ENCODE results near the gene FITM1.
"Not testable (repeated sequence)": the region's sequence is repeated elsewhere in the genome, so short reads cannot be mapped to it uniquely, and the experiment has no call there.

FITM1 gene

DNA sequence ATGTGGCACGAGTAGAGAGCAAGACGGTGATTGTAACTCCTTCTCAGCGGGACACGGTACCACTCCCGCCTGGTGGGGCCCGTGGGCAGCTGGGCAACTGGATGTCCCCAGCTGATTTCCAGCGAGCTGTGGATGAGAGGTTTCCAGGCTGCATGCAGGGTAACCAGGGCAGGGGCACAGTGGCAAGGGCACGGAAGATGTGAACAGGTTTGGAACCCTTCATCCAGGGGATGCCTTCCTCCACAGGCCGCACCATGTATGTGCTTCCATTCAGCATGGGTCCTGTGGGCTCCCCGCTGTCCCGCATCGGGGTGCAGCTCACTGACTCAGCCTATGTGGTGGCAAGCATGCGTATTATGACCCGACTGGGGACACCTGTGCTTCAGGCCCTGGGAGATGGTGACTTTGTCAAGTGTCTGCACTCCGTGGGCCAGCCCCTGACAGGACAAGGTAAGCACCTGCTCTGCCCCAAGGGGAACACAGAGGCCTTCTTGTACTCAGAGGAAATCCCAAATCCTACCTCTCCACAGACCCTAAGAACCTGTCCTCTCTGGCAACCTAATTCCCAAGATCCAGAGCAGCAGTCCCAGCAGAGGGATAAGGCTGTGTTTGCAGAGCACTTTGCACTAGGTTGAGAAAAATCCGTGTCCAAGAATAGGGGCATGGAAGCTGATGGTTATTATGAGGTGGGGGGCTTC is 32.1 kb upstream of the FITM1 start:
- DNase-seq (ENCODE audit: low spot score): no peak

GRCh38 chr14:24098927-24099813 is 31.3 kb upstream of the FITM1 start:
- no peak for DNase-seq (ENCODE audit: low spot score)

GRCh38 chr14:24100197-24100981 is 30.1 kb upstream of the FITM1 start:
- no peak for DNase-seq (ENCODE audit: low spot score)

GRCh38 chr14:24100982-24101494 is 29.4 kb upstream of the FITM1 start:
- DNase-seq (ENCODE audit: low spot score): no peak

DNA sequence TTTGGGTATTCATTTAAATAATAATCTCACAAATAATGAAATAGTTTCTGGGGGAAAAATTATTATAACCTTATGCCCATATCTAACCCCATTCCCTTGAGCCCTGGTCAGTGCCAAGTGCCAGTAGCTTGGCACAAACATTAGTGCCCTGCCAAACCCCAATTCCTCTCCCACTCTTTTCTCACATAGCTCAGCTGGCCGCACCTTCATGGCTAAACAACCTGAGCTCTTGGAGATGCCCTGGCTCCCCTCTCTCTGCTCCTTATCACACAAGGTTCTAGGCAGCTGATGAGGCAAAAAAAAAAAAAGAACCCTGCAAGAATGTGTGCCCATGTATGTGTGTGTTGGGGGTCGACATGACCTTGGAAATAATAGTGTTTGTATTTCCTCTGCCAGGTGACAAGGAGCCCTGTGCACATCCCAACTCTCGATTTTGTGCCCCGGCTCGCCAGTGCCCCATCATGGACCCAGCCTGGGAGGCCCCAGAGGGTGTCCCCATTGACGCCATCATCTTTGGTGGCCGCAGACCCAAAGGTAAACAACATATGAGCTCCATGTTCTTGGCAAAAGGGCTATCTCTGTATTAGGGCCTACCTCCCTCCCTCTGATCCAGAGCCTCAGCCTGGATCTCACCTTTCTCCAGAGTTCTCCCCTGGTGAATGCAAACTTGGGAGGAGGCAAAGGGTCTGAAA is 28.0 kb upstream of the FITM1 start:
- no peak for DNase-seq (ENCODE audit: low spot score)

- no peak for DNase-seq (ENCODE audit: low spot score)
These were observed 27.0 kb upstream of the FITM1 start for GRCh38 chr14:24103451-24103850.

- DNase-seq (ENCODE audit: low spot score): not testable (repeated sequence)
These were observed 24.7 kb upstream of the FITM1 start for GRCh38 chr14:24105609-24106239.

DNA sequence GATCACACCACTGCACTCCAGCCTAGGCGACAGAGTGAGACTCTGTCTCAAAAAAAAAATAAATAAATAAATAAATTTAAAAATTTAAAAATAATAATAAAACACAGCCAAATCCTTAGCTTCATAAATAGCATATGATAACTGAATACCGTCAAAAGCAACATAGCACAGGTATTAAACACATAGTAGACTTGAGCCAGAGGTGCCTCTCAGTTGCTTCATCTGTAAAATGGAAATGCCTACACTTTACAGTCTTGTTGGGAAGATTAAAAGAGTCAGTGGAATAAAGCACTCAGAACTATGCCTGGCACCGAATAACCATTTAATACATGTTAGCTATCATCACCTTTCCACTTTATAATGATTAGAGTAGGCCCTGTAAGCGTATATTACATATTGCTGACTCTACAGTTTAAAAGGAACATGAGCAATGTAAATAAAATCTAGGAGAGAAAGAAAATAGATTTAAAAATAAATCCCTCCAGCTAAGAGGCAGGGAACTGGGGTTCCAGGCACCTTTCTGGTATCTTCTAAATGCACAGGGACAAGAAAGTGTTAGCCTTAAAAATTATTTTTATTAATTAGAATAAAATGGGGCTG is 23.7 kb upstream of the FITM1 start:
- DNase-seq (ENCODE audit: low spot score): no peak

- DNase-seq (ENCODE audit: low spot score): no peak
These were observed 22.1 kb upstream of the FITM1 start for GRCh38 chr14:24108336-24108874.

GRCh38 chr14:24110060-24110459 is 20.4 kb upstream of the FITM1 start:
- no peak for DNase-seq (ENCODE audit: low spot score)

- no peak for DNase-seq (ENCODE audit: low spot score)
These were observed 19.9 kb upstream of the FITM1 start for GRCh38 chr14:24110523-24110922.

GRCh38 chr14:24113379-24113800 is 17.1 kb upstream of the FITM1 start:
- no peak for DNase-seq (ENCODE audit: low spot score)

DNA sequence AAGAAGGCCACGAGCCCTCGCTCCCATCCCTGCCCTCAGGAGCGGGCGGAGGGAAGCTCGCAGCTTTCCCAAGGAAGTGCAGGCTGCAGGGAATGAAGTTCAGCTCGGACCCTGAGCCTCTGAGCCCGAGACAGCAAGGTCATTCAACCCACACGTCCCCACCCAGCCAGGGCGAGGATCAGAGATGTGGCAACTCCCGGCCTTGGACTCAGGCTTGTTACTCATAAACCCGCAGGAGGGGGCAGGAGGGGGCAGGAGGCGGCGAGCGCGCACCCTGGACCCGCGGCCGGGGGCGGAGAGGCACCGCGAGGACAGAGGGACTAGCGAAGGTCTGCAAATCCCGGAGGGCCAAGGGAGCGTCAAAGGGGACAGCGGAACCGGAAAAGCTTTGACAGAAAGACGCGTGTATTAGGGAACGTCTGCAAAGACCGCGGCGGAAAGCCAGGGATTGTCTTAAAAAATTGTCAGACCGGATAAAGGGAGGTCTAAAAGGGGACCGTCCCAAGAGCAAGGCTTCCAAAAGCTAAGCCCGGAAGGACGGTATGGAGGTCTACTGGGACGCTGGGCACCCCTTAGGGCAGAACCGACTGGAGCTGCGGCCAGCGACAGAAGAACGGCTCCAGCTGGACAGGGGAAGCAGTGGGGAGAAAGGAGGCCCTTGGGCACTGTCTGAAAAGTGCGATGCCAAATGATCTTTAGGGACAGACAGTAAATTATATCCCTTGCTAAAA is 16.5 kb upstream of the FITM1 start:
- DNase-seq (ENCODE audit: low spot score): peak; percentile 85

DNA sequence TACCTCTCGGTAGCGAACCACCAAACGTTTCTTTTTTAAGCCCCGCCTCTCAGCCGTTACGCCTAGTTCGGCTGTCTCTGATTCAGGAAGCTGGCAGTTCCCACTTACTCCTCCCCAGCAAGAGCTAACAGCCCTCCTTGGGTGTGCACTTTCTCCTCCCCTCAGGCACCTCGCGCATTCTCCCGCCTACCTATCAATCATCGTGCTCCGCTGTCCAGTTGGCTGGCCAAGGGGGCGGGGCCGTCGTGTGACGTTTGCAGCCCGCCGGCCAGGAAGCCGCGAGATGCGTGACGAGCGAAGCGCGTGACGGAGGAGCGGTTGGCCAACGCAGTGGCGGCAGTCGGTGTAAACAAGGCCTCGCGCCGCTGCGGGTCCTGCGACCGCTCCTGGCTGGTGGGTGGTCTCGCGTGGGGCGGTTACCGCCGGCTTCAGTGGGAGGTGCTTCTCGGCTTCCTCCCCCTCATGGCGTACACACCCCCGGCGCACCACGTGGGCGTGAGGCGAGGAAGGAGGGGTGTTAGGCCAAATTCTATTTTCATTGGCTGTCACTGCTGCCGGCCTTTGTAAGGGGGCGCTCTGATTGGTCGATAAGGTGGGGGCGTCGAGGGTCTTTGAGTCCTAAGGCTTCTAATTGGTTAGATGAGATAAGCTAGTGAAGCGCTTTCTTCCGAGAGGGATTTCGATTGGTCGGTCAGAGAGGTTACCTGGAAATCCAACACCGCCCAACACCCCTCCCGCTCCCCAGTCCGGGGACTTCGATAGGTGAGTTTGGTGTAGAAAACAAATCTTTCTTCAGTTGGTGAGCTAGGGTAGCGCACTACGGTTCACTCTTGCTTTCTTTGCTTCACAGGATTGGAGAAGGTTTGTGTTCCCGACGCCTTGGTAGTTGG is 15.7 kb upstream of the FITM1 start, which contains the start of the genes DCAF11 and NRL:
Gene DCAF11, plus strand, starts transcription at position 246 of the 890 bp plus-strand sequence. CDS start 818 bp downstream, outside the sequence.
Gene NRL, minus strand, starts transcription at position 418 of the 890 bp plus-strand sequence. CDS start 32,101 bp downstream, outside the sequence.
- DNase-seq (ENCODE audit: low spot score): peak; percentile 95

DNA sequence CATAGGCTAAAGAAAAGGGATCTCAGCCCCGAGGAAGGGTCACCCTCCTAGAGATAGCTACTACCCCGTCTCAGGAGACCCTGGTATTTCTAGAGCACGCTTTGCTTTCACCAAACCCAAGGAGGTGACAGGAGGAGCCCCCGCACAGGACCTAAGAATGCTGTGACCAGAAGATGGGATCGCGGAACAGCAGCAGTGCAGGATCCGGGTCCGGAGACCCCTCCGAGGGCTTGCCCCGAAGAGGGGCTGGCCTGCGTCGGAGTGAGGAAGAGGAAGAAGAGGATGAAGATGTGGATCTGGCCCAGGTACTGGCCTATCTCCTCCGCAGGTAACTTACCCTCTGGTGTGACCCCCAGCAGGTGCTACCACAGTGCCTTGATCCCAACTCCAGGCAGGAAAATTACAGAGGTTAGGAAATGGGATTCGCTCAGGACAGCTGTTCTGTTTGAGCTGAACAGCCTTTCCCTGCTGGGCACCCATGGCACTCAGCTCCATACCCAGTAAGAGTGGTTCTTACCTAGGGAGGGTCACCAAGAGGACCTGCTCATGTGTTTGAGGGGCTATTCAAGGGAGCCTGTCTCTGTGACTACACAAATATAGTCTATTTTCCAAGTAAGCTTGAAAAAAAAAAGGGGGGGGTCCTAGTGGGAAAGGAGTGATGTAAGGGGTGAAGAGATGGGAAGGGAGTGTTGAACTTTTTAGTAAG is 14.9 kb upstream of the FITM1 start:
- DNase-seq (ENCODE audit: low spot score): no peak

- DNase-seq (ENCODE audit: low spot score): no peak
These were observed 14.2 kb upstream of the FITM1 start for GRCh38 chr14:24116128-24116814.

GRCh38 chr14:24117179-24117578 is 13.3 kb upstream of the FITM1 start:
- DNase-seq (ENCODE audit: low spot score): no peak
